ENCODE measurements around the gene PLCG2.

- no peak for TF ChIP-seq FOXP2 (optimal IDR thresholded peaks at IDR 0.05; ENCODE audit: control extremely low read depth, extremely low read length, insufficient read depth)
- no peak for TF ChIP-seq POLR2AphosphoS5 (IDR thresholded peaks at IDR 0.05; ENCODE audit: borderline replicate concordance, low read depth, low read length)
- no peak for TF ChIP-seq EZH2 (IDR thresholded peaks at IDR 0.05)
Observed at GRCh38 chr16:81731649-81732048, 47.4 kb upstream of the PLCG2 start.

All from SK-N-MC (cell line).